Stimulated activated CD8-positive, alpha-beta memory T cell treated with anti-CD3 and anti-CD28 coated beads, Interleukin-15, amount 100 ng/mL, for 48 hours (primary cell): ENCODE data around the gene NLRP10.

Experiments used
- DNase-seq, 2 donors: peaks; one replicate each; pipeline ENCODE4 v3.0.0-alpha.2; 2020; ENCODE audit warnings: low read depth in 2 of 2

NLRP10 gene

GRCh38 chr11:7973011-7973410 lies 7.8 kb upstream of the NLRP10 start:
- DNase-seq, result no peak

GRCh38 chr11:7971846-7972245 lies 6.6 kb upstream of the NLRP10 start:
- no peak for DNase-seq

- no peak for DNase-seq
These were observed 4.8 kb upstream of the NLRP10 start for GRCh38 chr11:7969756-7970646.

GRCh38 chr11:7968686-7969085 lies 3.4 kb upstream of the NLRP10 start:
- DNase-seq, result no peak

- no peak for DNase-seq
These were observed 2.6 kb upstream of the NLRP10 start for GRCh38 chr11:7967826-7968225.

- DNase-seq, result no peak
These were observed 1.9 kb upstream of the NLRP10 start for GRCh38 chr11:7967097-7967496.

GRCh38 chr11:7964873-7965272 lies 374 bp downstream of the NLRP10 start:
- DNase-seq, result no peak

- no peak for DNase-seq
These were observed 986 bp downstream of the NLRP10 start for GRCh38 chr11:7964261-7964660.

- DNase-seq, result no peak
These were observed 10.1 kb downstream of the NLRP10 start for GRCh38 chr11:7955191-7955590.

GRCh38 chr11:7949934-7950333 lies 15.3 kb downstream of the NLRP10 start:
- no peak for DNase-seq

- no peak for DNase-seq
These were observed 21.1 kb downstream of the NLRP10 start for GRCh38 chr11:7944123-7944522.

GRCh38 chr11:7941608-7942007 lies 23.6 kb downstream of the NLRP10 start, which contains the start of gene OR10A3:
TSS of gene OR10A3 (minus strand) at chr11:7941708. CDS start at chr11:7939520, 2,188 bp downstream.
- no peak for DNase-seq

GRCh38 chr11:7941146-7941545 lies 24.1 kb downstream of the NLRP10 start:
- DNase-seq, result no peak

- no peak for DNase-seq
These were observed 28.6 kb downstream of the NLRP10 start for GRCh38 chr11:7936615-7937014.

GRCh38 chr11:7931168-7931567 lies 34.1 kb downstream of the NLRP10 start, which contains the start of gene OR10A6:
TSS of gene OR10A6 (minus strand) at chr11:7931268. CDS start at chr11:7928662, 2,606 bp downstream.
- no peak for DNase-seq

GRCh38 chr11:7927635-7928034 lies 37.6 kb downstream of the NLRP10 start:
- no peak for DNase-seq

- DNase-seq, result no peak
These were observed 40.7 kb downstream of the NLRP10 start for GRCh38 chr11:7924536-7924935.

GRCh38 chr11:7918141-7918540 lies 47.1 kb downstream of the NLRP10 start:
- no peak for DNase-seq
